GM12875 (cell line): ENCODE results near the gene CRIP2.

Experiments
- H3K4me3 ChIP-seq: one replicate; pipeline ENCODE4 v1.5.1; 2011; ENCODE audit warnings: low read depth, low read length, control low read depth
- TF ChIP-seq, protein P1 (sequence below): IDR thresholded peaks from 2 replicates; pipeline ENCODE4 v1.5.1; 2011; ENCODE audit warnings: low read depth, mild to moderate bottlenecking, control low read depth, inconsistent platforms, low read length, moderate library complexity, borderline replicate concordance; ENCODE audit not compliant: insufficient read depth

Gene CRIP2

DNA sequence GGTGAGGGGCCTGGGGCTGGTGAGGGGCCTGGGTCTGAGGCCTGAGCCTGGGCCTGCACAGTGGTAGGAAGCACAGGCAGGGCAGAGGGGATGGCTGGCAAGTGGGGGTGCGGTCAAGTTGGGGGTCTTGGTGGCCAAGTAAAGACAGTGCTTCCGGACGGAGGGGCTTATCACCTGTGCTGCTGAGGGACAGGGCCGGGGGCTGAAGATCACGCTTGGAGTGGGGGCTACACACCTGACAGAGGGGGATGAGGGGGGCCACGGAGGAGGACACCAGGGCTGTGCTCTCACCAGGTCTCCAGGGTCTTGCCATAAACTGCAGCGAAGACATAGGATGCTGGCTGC, 28.6 kb downstream of the CRIP2 start:
- TF ChIP-seq, protein P1, sequence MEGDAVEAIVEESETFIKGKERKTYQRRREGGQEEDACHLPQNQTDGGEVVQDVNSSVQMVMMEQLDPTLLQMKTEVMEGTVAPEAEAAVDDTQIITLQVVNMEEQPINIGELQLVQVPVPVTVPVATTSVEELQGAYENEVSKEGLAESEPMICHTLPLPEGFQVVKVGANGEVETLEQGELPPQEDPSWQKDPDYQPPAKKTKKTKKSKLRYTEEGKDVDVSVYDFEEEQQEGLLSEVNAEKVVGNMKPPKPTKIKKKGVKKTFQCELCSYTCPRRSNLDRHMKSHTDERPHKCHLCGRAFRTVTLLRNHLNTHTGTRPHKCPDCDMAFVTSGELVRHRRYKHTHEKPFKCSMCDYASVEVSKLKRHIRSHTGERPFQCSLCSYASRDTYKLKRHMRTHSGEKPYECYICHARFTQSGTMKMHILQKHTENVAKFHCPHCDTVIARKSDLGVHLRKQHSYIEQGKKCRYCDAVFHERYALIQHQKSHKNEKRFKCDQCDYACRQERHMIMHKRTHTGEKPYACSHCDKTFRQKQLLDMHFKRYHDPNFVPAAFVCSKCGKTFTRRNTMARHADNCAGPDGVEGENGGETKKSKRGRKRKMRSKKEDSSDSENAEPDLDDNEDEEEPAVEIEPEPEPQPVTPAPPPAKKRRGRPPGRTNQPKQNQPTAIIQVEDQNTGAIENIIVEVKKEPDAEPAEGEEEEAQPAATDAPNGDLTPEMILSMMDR: no peak
- no peak overlapping the region for H3K4me3 ChIP-seq

DNA sequence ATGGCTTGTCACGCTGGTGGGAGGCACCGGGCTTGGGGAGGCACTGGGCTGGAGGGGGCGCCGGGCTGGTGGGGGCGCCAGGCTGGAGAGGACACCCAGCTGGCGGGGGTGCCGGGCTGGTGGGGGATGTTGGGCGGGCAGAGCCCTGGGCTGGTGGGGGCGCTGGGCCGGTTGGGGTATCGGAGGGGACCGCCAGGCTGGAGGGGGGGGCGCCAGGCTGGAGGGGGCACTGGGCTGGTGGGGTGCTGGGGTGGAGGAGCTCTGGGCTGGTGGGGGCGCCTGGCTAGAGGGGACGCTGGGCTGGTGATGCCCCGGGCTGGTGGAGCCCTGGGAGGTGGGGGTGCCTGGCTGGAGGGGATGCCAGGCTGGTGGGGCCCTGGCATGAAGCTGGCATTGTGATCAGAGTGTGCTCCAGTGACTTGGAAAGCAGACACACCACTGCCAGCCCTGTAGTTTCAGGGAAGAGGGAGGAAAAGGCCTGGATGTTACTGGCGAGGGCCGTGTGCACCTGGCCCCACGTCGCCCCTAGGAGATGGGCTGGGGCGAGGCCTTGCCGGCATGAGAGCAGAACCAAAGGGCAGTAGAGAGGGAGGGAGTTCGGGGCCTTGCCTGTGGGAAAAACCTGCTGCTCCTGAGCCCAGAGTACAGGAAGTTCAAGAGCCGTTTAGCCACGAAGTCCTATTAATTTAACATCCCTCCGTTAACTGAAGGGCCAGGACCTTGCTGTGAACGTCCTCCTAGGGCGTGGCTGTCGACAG, 29.5 kb downstream of the CRIP2 start:
- TF ChIP-seq, protein P1: no peak
- no peak overlapping the region for H3K4me3 ChIP-seq

DNA sequence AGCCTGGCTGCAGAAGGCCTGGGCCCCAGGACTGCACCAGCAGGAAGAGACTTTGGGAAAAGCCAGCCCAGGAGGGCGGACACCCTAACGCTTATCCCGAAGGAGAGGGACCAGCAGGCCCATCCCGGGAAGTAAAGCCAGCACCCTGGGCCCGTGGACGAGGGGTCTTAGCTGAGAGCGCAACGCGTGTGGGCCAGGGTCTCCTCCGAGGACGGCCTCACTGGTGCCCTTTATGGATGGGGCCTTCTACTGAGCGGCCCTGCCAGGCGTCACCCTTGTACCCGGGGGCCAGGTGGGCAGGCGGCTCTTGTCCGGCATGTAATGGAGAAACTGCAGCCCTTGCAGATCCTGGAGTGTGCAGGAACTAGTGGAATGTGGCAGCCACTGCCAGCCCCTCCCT, 30.5 kb downstream of the CRIP2 start:
- TF ChIP-seq, protein P1: no peak
- H3K4me3 ChIP-seq: no peak overlapping the region

DNA sequence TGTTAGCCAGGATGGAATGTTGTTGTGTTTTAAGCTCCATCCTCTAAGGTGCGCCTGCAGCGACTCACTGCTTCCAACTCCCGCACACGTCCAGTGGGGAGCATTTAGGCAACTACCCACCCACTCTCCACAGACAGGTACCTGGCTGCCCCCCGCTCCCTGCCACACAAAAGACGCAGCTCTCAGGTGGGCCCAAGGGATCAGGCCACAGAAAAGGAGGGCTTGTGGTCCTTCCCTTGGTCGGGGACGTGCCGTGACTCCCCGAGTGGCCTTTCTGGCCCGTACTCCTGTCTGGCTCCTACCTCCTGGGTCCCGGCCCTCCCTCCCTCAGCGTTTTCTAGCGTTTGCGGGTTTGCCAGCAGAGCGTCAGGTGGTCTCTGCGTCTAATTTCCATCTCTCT, 32.6 kb downstream of the CRIP2 start:
- no peak overlapping the region for H3K4me3 ChIP-seq
- TF ChIP-seq, protein P1: no peak

DNA sequence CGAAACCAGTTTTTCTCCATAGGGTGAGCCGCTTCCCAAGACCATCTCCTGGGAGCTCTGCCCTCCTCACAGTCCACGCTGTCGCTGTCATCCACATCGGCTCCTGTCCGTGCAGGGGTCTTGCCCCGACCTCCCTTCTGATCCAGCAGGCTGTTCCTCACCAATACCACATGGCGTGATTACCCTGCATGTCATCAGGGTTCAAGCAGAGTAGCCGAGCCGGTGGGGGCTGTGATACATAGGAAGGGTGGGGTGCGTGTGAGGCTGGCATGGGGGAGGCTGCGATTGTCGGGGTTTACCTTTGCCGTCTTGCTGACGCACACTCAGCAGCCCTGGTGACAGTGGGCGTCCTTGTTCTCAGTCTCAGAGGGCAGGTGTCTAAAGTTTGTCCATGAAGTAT, 33.4 kb downstream of the CRIP2 start:
- TF ChIP-seq, protein P1: no peak
- H3K4me3 ChIP-seq: no peak overlapping the region

DNA sequence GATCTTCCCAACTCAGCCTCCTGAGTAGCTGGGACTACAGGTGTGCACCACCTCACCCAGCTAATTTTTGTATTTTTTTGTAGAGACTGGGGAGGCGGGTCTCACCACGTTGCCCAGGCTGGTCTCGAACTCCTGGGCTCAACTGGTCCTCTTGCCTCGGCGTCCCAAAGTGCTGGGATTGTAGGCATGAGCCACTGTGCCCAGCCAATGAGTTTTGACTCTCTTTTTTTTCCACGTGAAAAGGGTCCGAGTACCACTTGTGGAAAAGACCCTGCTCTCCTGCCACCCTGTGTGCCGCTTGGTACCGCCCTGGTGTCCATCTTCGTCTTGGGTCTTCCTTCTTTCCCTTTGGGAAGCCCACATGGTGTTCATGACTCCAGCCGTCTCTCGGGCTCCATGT, 34.0 kb downstream of the CRIP2 start:
- TF ChIP-seq, protein P1: no peak
- H3K4me3 ChIP-seq: no peak overlapping the region

DNA sequence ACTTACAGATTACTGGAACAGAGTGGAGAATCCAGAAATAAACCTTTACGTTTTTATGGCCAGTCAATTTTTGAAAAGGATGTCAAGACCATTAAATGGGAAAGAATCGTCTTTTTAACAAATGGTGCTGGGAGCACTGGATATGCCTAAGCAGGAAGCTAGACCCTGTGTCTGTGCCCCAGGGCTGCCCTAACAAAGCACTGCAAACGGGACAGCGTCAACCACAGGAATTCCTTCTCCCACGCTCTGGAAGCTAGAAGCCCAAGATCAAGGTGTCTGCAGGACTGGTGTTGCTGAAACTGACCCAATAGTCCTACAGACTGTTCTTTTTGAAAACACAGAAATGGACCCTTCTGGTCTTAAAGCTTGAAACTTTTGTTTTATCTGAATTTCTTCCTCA, 42.5 kb downstream of the CRIP2 start:
- H3K4me3 ChIP-seq: no peak overlapping the region
- TF ChIP-seq, protein P1: no peak
